Gastrocnemius medialis (tissue), 4 donors: Measurements from ENCODE around the gene MDGA2. TPM values are rescaled to one million over a fixed set of nuclear protein-coding genes. Genes with fewer than 3 reads are reported as not detected.

Experiments
- ATAC-seq, 2 donors: fragments of 150-250 bp; one replicate each; pipeline ENCODE4 v1.9.1; 2016
- DNase-seq, 2 donors: peaks; one replicate each; pipeline ENCODE4 v3.0.0-alpha.2; 2019
- H3K27ac ChIP-seq, 4 donors: fragments of 200-600 bp; sonication (generic); 1 replicate in 1 of 4; 2 replicates in 3 of 4; pipeline ENCODE4 v1.5.1; 2016 to 2018; ENCODE audit warnings: mild to moderate bottlenecking in 2 of 4, moderate library complexity in 1 of 4
- H3K27me3 ChIP-seq, 3 donors: fragments of 200-600 bp; sonication (generic) in 2 of 3; 1 replicate in 1 of 3; 2 replicates in 2 of 3; pipeline versions ENCODE4 v1.5.1 to v1.6.0; 2016 to 2019; ENCODE audit warnings: mild to moderate bottlenecking in 1 of 3, moderate library complexity in 1 of 3
- H3K36me3 ChIP-seq, 2 donors: fragments of 200-600 bp; sonication (generic) in 1 of 2; one replicate each; pipeline ENCODE4 v1.5.1; 2017 to 2018
- H3K4me1 ChIP-seq, 2 donors: fragments of 200-600 bp; sonication (generic) in 1 of 2; one replicate each; pipeline ENCODE4 v1.5.1; 2016 to 2017; ENCODE audit warnings: mild to moderate bottlenecking in 2 of 2
- H3K4me3 ChIP-seq, 4 donors: fragments of 200-600 bp; sonication (generic) in 3 of 4; 1 replicate in 1 of 4; 2 replicates in 3 of 4; pipeline ENCODE4 v1.5.1; 2016 to 2019; ENCODE audit warnings: mild to moderate bottlenecking in 2 of 4
- H3K9me3 ChIP-seq, 3 donors: fragments of 200-600 bp; sonication (generic) in 2 of 3; 1 replicate in 1 of 3; 2 replicates in 2 of 3; pipeline ENCODE4 v1.5.1; 2016 to 2019
- CTCF ChIP-seq, 5 experiments: fragments of 450-650 bp in 3 of 5; fragments of 200-600 bp in 2 of 5; sonication (generic) in 2 of 5; IDR thresholded peaks in 4 of 5; conservative IDR thresholded peaks in 1 of 5; 1 replicate in 4 of 5; 2 replicates in 1 of 5; pipeline ENCODE4 v1.5.1; 2016 to 2019; ENCODE audit warnings: antibody characterized with exemption in 5 of 5, mild to moderate bottlenecking in 3 of 5, moderate library complexity in 3 of 5
- POLR2A ChIP-seq, 2 donors: fragments of 450-650 bp; IDR thresholded peaks; one replicate each; pipeline ENCODE4 v1.6.1; 2017; ENCODE audit warnings: antibody characterized with exemption in 2 of 2, mild to moderate bottlenecking in 2 of 2, moderate library complexity in 2 of 2
- in situ Hi-C, 4 donors: fragments of 200-750 bp; cut with MboI; loops; one replicate each; pipeline versions ENCODE4 v1.15.0 to v1.8.0; 2017; ENCODE audit warnings: low sequenced_read_pairs in 4 of 4
- intact Hi-C: fragments of 100-400 bp; cut with DNase I; formaldehyde crosslinking; loops from one replicate; pipeline ENCODE4 v1.15.1; 2023; ENCODE audit warnings: low total_unique reads
- total RNA-seq, 4 donors: library from RNA; depleted of rRNA; stranded (reverse); fragments of >200 nt; gene quantifications; one replicate each; pipeline versions ENCODE4 v1.1.0 to v1.2.3, GENCODE V29; 2016

MDGA2 gene
- total RNA-seq, 4 donors from 2014 or later, result not detected

- no peak for DNase-seq
- H3K36me3 ChIP-seq, result no peaks in the 10 kb centered on the region
- H3K27ac ChIP-seq, result no peak overlapping the region
- ATAC-seq, result no peak
- no peaks in the 10 kb centered on the region for H3K27me3 ChIP-seq
- no peaks in the 10 kb centered on the region for H3K4me1 ChIP-seq
- TF ChIP-seq CTCF (IDR thresholded peaks at IDR 0.05 in 4 of 5, conservative IDR thresholded peaks at IDR 0.05 in 1 of 5), result no peak
- TF ChIP-seq POLR2A (IDR thresholded peaks at IDR 0.05), result no peak
- in situ Hi-C loops, result no loop called here
- H3K9me3 ChIP-seq, result no peaks in the 10 kb centered on the region
- H3K4me3 ChIP-seq, result no peak overlapping the region
- intact Hi-C loops, result no loop called here
Observed at GRCh38 chr14:47541662-47542061, 133.7 kb downstream of the MDGA2 start.

GRCh38 chr14:47539031-47539461 is 136.4 kb downstream of the MDGA2 start:
- H3K27ac ChIP-seq, result no peak overlapping the region
- H3K4me1 ChIP-seq, result no peaks in the 10 kb centered on the region
- no peaks in the 10 kb centered on the region for H3K27me3 ChIP-seq
- intact Hi-C loops (no loop called here), in situ Hi-C loops (no loop called here)
- TF ChIP-seq CTCF (IDR thresholded peaks at IDR 0.05 in 4 of 5, conservative IDR thresholded peaks at IDR 0.05 in 1 of 5) (no peak), POLR2A (IDR thresholded peaks at IDR 0.05) (no peak)
- H3K9me3 ChIP-seq, result no peaks in the 10 kb centered on the region
- H3K36me3 ChIP-seq, result no peaks in the 10 kb centered on the region
- ATAC-seq (no peak), DNase-seq (no peak)
- H3K4me3 ChIP-seq, result no peak overlapping the region

- H3K4me1 ChIP-seq, result no peaks in the 10 kb centered on the region
- in situ Hi-C loops (no loop called here), intact Hi-C loops (no loop called here)
- no peak overlapping the region for H3K27ac ChIP-seq
- H3K9me3 ChIP-seq, result no peaks in the 10 kb centered on the region
- no peak overlapping the region for H3K4me3 ChIP-seq
- no peak for DNase-seq
- TF ChIP-seq POLR2A (IDR thresholded peaks at IDR 0.05) (no peak), CTCF (IDR thresholded peaks at IDR 0.05 in 4 of 5, conservative IDR thresholded peaks at IDR 0.05 in 1 of 5) (no peak)
- no peak for ATAC-seq
- H3K27me3 ChIP-seq, result no peaks in the 10 kb centered on the region
- H3K36me3 ChIP-seq, result no peaks in the 10 kb centered on the region
Observed at GRCh38 chr14:47536341-47536740, 139.1 kb downstream of the MDGA2 start.

- Histone ChIP-seq H3K27me3 (no peaks in the 10 kb centered on the region), H3K4me3 (no peak overlapping the region), H3K4me1 (no peaks in the 10 kb centered on the region), H3K9me3 (no peaks in the 10 kb centered on the region), H3K36me3 (no peaks in the 10 kb centered on the region), H3K27ac (no peak overlapping the region)
- intact Hi-C loops (no loop called here), in situ Hi-C loops (no loop called here)
- TF ChIP-seq POLR2A (IDR thresholded peaks at IDR 0.05) (no peak), CTCF (IDR thresholded peaks at IDR 0.05 in 4 of 5, conservative IDR thresholded peaks at IDR 0.05 in 1 of 5) (no peak)
- ATAC-seq, result no peak
- DNase-seq, result no peak
Observed at GRCh38 chr14:47526591-47527244, 148.7 kb downstream of the MDGA2 start.

- Histone ChIP-seq H3K27ac (no peak overlapping the region), H3K27me3 (no peaks in the 10 kb centered on the region), H3K4me3 (no peak overlapping the region), H3K36me3 (no peaks in the 10 kb centered on the region), H3K9me3 (no peaks in the 10 kb centered on the region), H3K4me1 (no peaks in the 10 kb centered on the region)
- in situ Hi-C loops, result no loop called here
- TF ChIP-seq CTCF (IDR thresholded peaks at IDR 0.05 in 4 of 5, conservative IDR thresholded peaks at IDR 0.05 in 1 of 5) (no peak), POLR2A (IDR thresholded peaks at IDR 0.05) (no peak)
- DNase-seq, result no peak
- ATAC-seq, result no peak
- intact Hi-C loops, result no loop called here
Observed at GRCh38 chr14:47524524-47524923, 150.9 kb downstream of the MDGA2 start.
